Sciatic nerve (tissue), 2 donors: ENCODE measurements around the gene TEKT3. TPM values are rescaled to one million over a fixed set of nuclear protein-coding genes. Genes with fewer than 3 reads are reported as not detected.

Experiments
- ATAC-seq: fragments of 200-7000 bp; cut with Tn5 transposase; one replicate; pipeline ENCODE4 v1.9.1; 2020; ENCODE audit warnings: mild to moderate bottlenecking, moderate library complexity
- DNase-seq: peaks from one replicate; pipeline ENCODE4 v3.0.0-alpha.2; 2020; ENCODE audit warnings: low spot score
- intact Hi-C: fragments of 100-400 bp; cut with DNase I; formaldehyde crosslinking; loops from one replicate; pipeline ENCODE4 v1.14.2; 2022
- total RNA-seq: library from RNA; stranded (reverse); fragmentation: NEBNext Ultra II Directional; extraction: Animal tissue kit (Norgen Biotek cat#: 25700); gene quantifications from one replicate; pipeline ENCODE4 v1.2.1, GENCODE V29; 2021
- donor health status: DM: no; HTN: no; CAD: no.
- donor health status: DM: no; HTN: no; CAD: no.

TEKT3 gene
- total RNA-seq, 1 donor from 2014 or later: 3.5 TPM

- ATAC-seq (peak; percentile 55), DNase-seq (peak; percentile 88)
- intact Hi-C loops: no loop called here
Observed at GRCh38 chr17:15257258-15257788, 84.1 kb downstream of the TEKT3 start.

DNA sequence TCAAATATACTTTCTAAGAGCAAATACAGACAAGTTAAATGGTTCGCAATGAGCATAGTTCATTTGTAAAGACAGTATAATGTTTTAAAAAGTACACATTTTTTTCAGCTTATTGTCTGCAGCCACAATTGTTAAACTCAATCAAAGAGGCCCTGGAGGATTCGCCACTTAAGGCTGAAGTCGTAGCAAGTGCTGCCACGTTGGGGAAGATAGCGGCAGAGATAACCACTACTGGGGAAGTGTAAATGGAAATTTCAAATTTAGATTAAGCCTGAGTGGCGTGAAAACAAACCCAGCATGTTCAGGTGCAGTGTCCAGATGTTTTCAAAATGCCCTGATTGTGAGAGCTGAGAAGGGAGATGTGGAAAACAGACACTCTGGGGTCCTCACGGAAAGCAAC is 84.7 kb downstream of the TEKT3 start:
- intact Hi-C loops: no loop called here
- no peak for DNase-seq
- no peak for ATAC-seq

GRCh38 chr17:15255713-15256454 is 85.5 kb downstream of the TEKT3 start:
- intact Hi-C loops: no loop called here
- no peak for ATAC-seq
- no peak for DNase-seq

Other genes starting within 250 kb of the TEKT3 start
- 2,465 TPM for gene PMP22, start 76.3 kb downstream of the TEKT3 start, total RNA-seq
- 14.7 TPM for gene CDRT4, start 126.0 kb upstream of the TEKT3 start, total RNA-seq
- gene TVP23C, start 221.9 kb upstream of the TEKT3 start, total RNA-seq: 27.5 TPM